Neural crest cell (in vitro differentiated cells): Measurements from ENCODE around the gene GPHN. TPM values are rescaled to one million over a fixed set of nuclear protein-coding genes. Genes with fewer than 3 reads are reported as not detected.

Experiments
- DNase-seq: peaks from one replicate; pipeline ENCODE4 v3.0.0; 2021; ENCODE audit warnings: low read depth, mixed read lengths, low spot score
- H3K27ac Mint-ChIP-seq: one replicate; pipeline ENCODE4 v1.8.0; 2021; ENCODE audit warnings: mild to moderate bottlenecking, mixed read lengths; ENCODE audit not compliant: unreplicated experiment
- H3K27me3 Mint-ChIP-seq: 2 replicates; pipeline ENCODE4 v1.8.0; 2021; ENCODE audit warnings: low read depth, mild to moderate bottlenecking, mixed read lengths
- H3K36me3 Mint-ChIP-seq: 2 replicates; pipeline ENCODE4 v1.8.0; 2021; ENCODE audit warnings: low read depth, mild to moderate bottlenecking, mixed read lengths
- H3K4me1 Mint-ChIP-seq: 2 replicates; pipeline ENCODE4 v1.8.0; 2021; ENCODE audit warnings: mixed read lengths
- H3K4me3 Mint-ChIP-seq: one replicate; pipeline ENCODE4 v1.8.0; 2021; ENCODE audit warnings: mild to moderate bottlenecking, mixed read lengths
- H3K9me3 Mint-ChIP-seq: 2 replicates; pipeline ENCODE4 v1.8.0; 2021; ENCODE audit warnings: mixed read lengths
- total RNA-seq: library from RNA; stranded (reverse); gene quantifications from 2 replicates; pipeline ENCODE4 v1.2.1, GENCODE V29; 2021
- TF ChIP-seq, protein P1 (sequence below): fragments of 200-600 bp; sonication (generic); conservative IDR thresholded peaks from 2 replicates; pipeline ENCODE4 v1.5.0; 2021; ENCODE audit warnings: antibody characterized with exemption, mild to moderate bottlenecking

The GPHN gene
- total RNA-seq, 1 donor from 2014 or later: 43.5 TPM

DNA sequence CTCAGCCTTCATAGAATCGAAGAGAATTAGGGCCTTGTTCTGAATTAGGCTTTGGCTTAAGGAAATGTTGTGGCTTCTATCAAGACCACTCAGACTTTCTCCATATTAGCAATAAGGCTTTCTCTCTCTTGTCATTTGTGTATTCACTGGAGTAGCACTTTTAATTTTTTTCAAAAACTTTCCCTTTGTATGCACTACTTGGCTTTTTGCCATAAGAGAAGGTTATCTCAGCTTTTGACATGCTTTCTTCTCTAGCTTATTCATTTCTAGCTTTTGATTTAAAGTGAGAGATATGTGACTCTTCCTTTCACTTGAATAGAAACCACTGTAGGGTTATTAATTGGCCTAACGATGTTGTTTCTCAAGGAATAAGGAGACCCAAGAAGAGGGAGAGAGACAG is 244.2 kb downstream of the GPHN start:
- Mint-ChIP-seq H3K27ac (no peak overlapping the region), H3K27me3 (no peaks in the 10 kb centered on the region), H3K9me3 (no peaks in the 10 kb centered on the region), H3K36me3 (no peaks in the 10 kb centered on the region), H3K4me3 (no peak overlapping the region), H3K4me1 (no peaks in the 10 kb centered on the region)
- no peak for DNase-seq
- TF ChIP-seq, protein P1, sequence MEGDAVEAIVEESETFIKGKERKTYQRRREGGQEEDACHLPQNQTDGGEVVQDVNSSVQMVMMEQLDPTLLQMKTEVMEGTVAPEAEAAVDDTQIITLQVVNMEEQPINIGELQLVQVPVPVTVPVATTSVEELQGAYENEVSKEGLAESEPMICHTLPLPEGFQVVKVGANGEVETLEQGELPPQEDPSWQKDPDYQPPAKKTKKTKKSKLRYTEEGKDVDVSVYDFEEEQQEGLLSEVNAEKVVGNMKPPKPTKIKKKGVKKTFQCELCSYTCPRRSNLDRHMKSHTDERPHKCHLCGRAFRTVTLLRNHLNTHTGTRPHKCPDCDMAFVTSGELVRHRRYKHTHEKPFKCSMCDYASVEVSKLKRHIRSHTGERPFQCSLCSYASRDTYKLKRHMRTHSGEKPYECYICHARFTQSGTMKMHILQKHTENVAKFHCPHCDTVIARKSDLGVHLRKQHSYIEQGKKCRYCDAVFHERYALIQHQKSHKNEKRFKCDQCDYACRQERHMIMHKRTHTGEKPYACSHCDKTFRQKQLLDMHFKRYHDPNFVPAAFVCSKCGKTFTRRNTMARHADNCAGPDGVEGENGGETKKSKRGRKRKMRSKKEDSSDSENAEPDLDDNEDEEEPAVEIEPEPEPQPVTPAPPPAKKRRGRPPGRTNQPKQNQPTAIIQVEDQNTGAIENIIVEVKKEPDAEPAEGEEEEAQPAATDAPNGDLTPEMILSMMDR: no peak

DNA sequence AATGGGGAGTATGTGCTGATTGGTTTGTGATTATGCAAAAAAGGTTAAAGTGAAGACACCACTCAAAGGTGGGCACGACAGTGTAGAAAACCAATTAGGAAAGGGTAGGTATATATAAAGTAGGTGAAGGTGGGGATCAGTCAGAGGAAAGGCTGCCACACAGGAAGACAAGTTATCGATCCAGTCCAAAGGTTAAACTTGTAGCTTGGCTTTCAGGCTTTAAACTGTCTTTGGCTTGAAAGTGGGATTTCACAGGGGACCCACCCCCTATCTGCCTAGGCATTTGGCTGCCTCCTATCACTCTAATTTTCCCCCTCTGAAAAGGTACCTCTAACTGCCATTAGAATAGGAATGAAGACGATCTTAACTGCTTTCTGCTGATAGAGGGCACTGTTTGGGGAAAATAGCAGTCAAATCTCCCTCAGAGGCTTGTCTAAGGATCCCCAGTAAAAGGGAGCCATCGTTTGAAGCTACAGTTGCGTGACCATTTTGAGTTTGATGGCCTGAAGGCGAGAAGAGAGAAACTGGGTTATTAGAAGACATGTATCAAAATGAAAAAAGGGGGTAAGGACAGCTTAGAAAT is 250.2 kb downstream of the GPHN start:
- Mint-ChIP-seq H3K36me3 (no peaks in the 10 kb centered on the region), H3K4me3 (no peak overlapping the region), H3K9me3 (no peaks in the 10 kb centered on the region), H3K27me3 (no peaks in the 10 kb centered on the region), H3K4me1 (no peaks in the 10 kb centered on the region), H3K27ac (no peak overlapping the region)
- TF ChIP-seq, protein P1: no peak
- no peak for DNase-seq

DNA sequence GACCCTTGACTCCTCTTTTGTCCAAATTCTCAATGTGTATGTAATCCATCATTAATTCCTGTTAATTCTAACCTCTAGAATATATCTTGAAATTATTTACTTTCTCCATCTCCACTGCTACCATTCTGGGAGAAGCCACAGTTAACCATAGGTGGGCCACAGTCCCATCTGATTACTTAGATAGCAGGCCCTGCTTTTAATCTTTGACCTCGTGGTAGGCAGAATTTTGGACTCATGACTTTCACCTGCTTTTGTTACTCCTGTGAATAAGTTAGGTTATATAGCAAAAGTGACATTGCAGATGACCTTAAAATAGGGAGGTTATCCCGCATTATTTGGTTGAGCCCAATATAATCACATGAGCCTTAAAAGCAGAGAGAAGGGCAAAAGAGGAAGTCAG is 264.2 kb downstream of the GPHN start:
- H3K4me3 Mint-ChIP-seq: no peak overlapping the region
- DNase-seq: no peak
- H3K27me3 Mint-ChIP-seq: no peaks in the 10 kb centered on the region
- H3K4me1 Mint-ChIP-seq: no peaks in the 10 kb centered on the region
- H3K27ac Mint-ChIP-seq: no peak overlapping the region
- H3K9me3 Mint-ChIP-seq: no peaks in the 10 kb centered on the region
- TF ChIP-seq, protein P1: no peak
- peaks cover 6% of the 10 kb centered on the region for H3K36me3 Mint-ChIP-seq

DNA sequence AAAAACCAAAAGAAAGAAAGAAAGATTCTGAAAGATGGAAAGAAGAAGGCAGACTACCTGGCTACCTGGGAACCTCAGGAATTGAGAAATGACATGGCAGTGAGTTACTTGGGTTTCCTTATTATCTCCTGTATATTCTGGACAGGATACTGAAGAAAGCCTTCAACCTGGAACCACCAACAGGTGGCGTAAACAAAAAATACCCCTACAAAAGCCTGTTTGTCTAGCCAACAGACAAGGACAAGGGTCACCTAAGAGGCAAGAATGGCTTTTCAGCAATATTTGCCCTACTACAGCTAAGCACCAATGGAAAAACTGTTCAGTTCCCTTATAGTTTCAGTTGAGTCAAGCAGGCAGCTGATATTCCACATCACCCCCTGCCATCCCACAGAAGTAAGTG is 274.9 kb downstream of the GPHN start:
- Mint-ChIP-seq H3K27me3 (no peaks in the 10 kb centered on the region), H3K4me3 (no peak overlapping the region), H3K9me3 (no peaks in the 10 kb centered on the region), H3K36me3 (peaks cover 10% of the 10 kb centered on the region), H3K27ac (no peak overlapping the region), H3K4me1 (no peaks in the 10 kb centered on the region)
- no peak for DNase-seq
- TF ChIP-seq, protein P1: no peak

DNA sequence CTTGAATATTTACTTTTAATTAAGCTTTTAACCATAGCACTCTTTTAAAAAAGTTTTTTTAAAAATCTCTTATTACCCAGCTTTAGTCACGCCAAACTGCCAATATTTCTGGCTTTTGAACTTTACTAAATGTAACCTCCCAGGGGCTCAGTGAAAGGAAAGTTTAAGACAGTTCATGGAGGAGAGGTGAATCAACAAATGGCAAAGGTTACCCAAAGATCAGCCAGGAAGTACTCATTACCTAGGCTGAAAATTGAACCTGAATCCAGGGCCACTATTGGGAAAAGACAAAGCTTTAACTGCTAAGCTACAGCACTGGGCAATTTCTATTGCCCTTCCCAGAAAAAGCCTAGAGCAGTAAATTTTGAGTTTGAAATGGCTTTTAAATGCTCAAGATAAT is 282.2 kb downstream of the GPHN start:
- no peaks in the 10 kb centered on the region for H3K27me3 Mint-ChIP-seq
- no peak overlapping the region for H3K27ac Mint-ChIP-seq
- TF ChIP-seq, protein P1: no peak
- H3K9me3 Mint-ChIP-seq: peaks cover 14% of the 10 kb centered on the region
- no peaks in the 10 kb centered on the region for H3K4me1 Mint-ChIP-seq
- DNase-seq: no peak
- no peak overlapping the region for H3K4me3 Mint-ChIP-seq
- peaks cover 20% of the 10 kb centered on the region for H3K36me3 Mint-ChIP-seq
